C4-2B (cell line): ENCODE measurements around the gene LIPA.

Source experiments
- H3K27ac ChIP-seq: fragments of 450-650 bp; 2 replicates; pipeline ENCODE4 v1.5.1; 2017
- ZFX ChIP-seq: fragments of 450-650 bp; IDR thresholded peaks from 2 replicates; pipeline ENCODE4 v1.6.1; 2017
- TF ChIP-seq, protein P1 (sequence below): fragments of 450-650 bp; conservative IDR thresholded peaks from 2 replicates; pipeline ENCODE4 v1.5.1; 2017; ENCODE audit warnings: mild to moderate bottlenecking

Gene LIPA

DNA sequence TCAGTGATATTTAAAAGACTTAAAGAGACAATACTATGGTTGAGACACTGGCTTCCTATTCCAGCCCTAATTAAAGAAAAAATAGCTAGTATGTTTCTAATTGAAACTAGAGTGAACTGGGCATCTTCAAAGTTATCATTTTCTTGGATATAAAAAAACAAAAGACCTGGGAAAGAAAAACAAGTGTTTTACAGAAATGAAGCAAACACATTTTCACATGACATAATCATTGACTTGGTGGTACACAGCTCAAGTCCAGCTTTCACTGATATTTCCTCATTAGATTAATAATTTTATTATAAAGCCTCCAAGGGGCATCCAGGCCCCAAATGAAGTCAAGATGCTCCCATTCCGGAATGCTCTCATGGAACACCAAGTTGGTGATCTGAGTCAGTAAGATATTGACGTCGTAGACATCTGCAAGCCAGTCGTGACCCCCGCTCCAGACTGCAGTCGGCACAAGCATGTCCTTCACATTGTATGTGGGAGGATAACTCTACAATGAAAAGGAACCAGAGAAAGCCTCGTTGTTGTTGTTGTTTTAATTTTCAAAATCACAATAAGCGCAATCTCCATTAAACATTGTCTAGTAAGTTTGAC lies 36.9 kb downstream of the LIPA start:
- TF ChIP-seq ZFX, result no peak
- TF ChIP-seq, protein P1, sequence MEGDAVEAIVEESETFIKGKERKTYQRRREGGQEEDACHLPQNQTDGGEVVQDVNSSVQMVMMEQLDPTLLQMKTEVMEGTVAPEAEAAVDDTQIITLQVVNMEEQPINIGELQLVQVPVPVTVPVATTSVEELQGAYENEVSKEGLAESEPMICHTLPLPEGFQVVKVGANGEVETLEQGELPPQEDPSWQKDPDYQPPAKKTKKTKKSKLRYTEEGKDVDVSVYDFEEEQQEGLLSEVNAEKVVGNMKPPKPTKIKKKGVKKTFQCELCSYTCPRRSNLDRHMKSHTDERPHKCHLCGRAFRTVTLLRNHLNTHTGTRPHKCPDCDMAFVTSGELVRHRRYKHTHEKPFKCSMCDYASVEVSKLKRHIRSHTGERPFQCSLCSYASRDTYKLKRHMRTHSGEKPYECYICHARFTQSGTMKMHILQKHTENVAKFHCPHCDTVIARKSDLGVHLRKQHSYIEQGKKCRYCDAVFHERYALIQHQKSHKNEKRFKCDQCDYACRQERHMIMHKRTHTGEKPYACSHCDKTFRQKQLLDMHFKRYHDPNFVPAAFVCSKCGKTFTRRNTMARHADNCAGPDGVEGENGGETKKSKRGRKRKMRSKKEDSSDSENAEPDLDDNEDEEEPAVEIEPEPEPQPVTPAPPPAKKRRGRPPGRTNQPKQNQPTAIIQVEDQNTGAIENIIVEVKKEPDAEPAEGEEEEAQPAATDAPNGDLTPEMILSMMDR, result no peak
- no peak overlapping the region for H3K27ac ChIP-seq

DNA sequence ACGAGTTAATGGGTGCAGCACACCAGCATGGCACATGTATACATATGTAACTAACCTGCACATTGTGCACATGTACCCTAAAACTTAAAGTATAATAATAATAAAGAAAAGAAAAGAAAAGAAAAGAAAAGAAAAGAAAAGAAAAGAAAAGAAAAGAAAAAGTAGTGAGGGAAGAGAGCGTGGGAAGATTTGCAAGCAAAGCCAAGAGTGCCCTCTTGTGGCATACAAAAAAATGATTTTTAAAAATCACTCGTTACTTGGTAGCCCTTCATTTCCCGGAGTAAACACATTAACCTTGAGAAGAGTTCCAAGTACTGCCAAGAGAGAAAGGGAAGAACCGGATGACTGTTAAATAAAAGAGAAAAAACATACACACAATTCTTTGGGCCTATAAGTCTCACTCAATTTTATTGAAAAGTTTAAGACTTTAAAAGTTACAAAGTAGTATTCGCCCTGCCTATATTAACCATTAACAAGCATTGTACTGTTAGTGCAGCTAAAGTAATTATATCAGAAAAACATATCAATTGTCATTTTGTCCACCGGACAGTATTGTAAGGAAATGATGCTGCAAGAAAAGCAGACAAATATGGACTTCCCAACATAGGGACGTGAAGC lies 38.3 kb downstream of the LIPA start:
- H3K27ac ChIP-seq, result no peak overlapping the region
- TF ChIP-seq, protein P1, result peak; percentile 74
- no peak for TF ChIP-seq ZFX

DNA sequence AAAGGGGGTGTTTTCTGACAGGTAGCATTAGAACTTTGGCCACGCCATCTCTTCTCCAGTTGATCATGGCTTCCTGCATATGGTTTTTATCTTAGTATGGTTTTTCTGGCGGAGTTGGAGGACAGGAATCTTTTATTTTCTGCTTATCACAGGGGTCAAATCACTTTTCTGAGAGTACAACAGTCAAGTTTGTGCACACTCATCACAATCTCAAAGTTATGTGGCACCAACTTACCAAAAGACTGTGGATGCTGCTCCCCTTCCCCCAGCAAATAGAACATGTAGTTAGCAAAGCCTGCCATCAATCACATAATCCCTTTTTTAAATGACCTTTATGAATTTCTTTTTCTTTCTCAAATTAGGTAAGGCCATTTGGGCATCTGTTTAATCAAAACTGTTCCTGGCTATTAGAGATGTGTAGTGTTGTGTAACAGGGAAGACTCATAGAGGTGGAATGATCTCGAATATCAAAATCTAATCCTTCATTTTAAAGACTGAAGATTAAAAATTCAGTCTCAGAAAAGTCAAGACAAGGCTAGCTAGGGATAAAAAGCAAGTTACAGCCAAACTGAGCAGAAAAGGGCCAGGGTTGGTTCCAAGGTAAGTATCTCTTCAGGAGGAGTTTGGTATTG lies 40.7 kb downstream of the LIPA start:
- no peak overlapping the region for H3K27ac ChIP-seq
- no peak for TF ChIP-seq ZFX
- TF ChIP-seq, protein P1, result no peak

DNA sequence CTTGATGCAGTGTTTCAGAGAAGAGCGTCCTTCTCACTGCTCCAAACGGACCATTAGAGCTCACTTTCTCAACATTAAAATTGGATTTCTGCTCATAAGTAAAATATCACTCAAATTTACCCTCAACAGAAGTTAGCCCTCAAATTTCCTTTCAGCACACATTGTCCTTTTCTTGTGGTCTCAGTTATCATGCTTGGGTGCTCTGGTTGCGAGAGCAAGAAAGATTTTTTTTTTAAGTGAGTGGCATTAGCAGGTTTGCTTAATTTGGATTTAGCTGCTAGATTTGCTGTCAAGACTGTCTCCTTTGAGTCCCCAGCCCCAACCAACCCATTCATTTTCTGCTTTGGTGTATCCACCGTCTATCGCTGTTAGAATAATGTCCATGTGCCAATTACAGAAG lies 41.9 kb downstream of the LIPA start:
- TF ChIP-seq, protein P1, result no peak
- no peak for TF ChIP-seq ZFX
- H3K27ac ChIP-seq, result no peak overlapping the region

DNA sequence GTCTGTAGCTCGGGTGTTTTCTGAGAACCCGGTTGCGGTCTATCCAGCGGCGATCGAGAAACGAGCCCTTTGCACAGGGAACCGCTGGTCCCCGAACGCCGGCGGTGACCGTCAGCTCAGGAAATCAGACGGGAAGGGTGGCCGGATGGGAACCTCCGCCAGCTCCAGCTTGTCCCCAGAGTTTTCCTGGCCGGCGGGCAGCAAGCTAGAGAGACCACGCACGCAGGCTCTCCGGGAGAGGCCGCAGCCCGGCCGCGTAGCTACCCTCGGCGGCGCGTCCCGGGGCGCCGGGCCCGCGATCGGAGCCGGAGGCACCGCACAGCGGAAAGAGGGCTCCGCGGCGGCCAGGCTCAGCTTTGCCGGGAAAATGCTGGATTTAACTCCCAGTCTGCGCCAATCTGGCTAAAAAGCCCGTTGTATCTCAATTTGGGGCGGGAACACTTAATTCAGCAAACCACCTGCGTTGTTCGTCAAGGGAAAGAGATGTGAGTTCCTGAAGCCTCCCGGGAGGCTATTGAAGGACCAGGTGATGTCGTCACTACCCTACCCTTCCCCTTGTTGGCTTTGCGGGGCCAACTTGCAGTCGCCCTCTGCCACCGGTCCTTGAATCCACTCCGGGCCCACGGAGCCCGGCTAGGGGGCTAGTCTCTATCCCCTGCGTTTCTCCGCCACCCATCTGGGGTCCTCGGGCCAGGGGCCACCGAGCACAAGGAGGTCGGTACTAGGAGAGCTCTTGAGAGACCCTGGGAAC lies 43.6 kb downstream of the LIPA start:
- no peak overlapping the region for H3K27ac ChIP-seq
- TF ChIP-seq ZFX, result no peak
- TF ChIP-seq, protein P1, result no peak

DNA sequence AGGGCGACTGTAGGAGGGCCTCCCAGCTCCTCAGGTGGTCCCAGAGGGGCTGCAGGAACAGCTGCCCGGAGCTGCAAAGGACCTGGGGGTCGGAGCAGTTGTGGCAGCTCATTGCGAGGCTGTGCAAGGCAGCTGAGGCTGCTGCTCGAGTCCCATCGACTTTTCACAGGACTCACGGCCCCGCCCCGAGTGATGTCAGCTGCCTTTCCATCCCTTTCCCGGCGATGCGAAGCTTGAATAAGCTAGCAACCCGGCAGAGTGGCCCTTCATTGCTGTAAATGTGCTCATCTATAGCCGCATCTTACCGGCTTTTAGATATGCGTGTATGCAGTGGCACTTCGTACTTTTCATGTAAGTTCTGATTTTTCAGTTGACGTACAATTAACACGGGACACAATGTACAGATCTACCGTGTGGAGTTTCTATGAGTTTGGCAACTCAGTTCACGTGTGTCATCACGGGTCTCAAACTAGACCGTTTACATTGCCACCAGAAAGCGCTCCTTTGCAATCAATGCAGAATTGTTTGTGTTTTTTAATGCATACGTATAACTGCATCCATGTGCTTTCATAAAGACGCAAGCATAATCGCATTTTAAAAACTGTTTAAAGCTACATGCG lies 44.3 kb downstream of the LIPA start, which contains the start of gene CH25H:
CH25H (minus strand) TSS at position 137 of the 620 bp plus-strand sequence; CDS start at position 112, 25 bp downstream.
- TF ChIP-seq, protein P1, result no peak
- H3K27ac ChIP-seq, result no peak within 1 kb of the TSS
